H9 (cell line): Measurements from ENCODE around the gene AIMP1. TPM values are rescaled to one million over a fixed set of nuclear protein-coding genes. Genes with fewer than 3 reads are reported as not detected.

Source experiments
- DNase-seq: peaks from one replicate; pipeline ENCODE4 v3.0.0-alpha.2; 2017
- H2AFZ ChIP-seq: one replicate; pipeline ENCODE4 v1.6.1; 2013; ENCODE audit warnings: mild to moderate bottlenecking, low read length, control low read depth, moderate library complexity
- H2AK5ac ChIP-seq: 2 replicates; pipeline ENCODE4 v1.6.1; 2013; ENCODE audit warnings: low read length, control low read depth, mixed read lengths; ENCODE audit not compliant: insufficient read length
- H2BK120ac ChIP-seq: one replicate; pipeline ENCODE4 v1.6.1; 2013; ENCODE audit warnings: low read depth, mild to moderate bottlenecking, low read length, control low read depth, inconsistent platforms; ENCODE audit not compliant: poor library complexity, severe bottlenecking
- H2BK12ac ChIP-seq: 2 replicates; pipeline ENCODE4 v1.6.1; 2013; ENCODE audit warnings: low read length, control low read depth, mixed read lengths, low read depth; ENCODE audit not compliant: insufficient read length
- H2BK15ac ChIP-seq: 2 replicates; pipeline ENCODE4 v1.6.1; 2013; ENCODE audit warnings: low read depth, low read length, control low read depth
- H2BK20ac ChIP-seq: one replicate; pipeline ENCODE4 v1.6.1; 2013; ENCODE audit warnings: low read depth, mild to moderate bottlenecking, low read length, control low read depth, inconsistent platforms; ENCODE audit not compliant: poor library complexity, severe bottlenecking
- H2BK5ac ChIP-seq: 2 replicates; pipeline ENCODE4 v1.6.1; 2013; ENCODE audit warnings: low read length, control low read depth, mixed read lengths; ENCODE audit not compliant: insufficient read length
- H3K14ac ChIP-seq: 2 replicates; pipeline ENCODE4 v1.6.1; 2013; ENCODE audit warnings: low read length, control low read depth; ENCODE audit not compliant: insufficient read depth
- H3K18ac ChIP-seq: 2 replicates; pipeline ENCODE4 v1.6.1; 2013; ENCODE audit warnings: low read depth, mild to moderate bottlenecking, mixed read lengths, low read length, control low read depth; ENCODE audit not compliant: insufficient read length
- H3K23ac ChIP-seq: 2 replicates; pipeline ENCODE4 v1.6.1; 2013; ENCODE audit warnings: low read length, control low read depth, mixed read lengths, low read depth; ENCODE audit not compliant: insufficient read length
- H3K23me2 ChIP-seq: 2 replicates; pipeline ENCODE4 v1.6.1; 2013; ENCODE audit warnings: low read depth, mild to moderate bottlenecking, mixed read lengths, low read length, control low read depth; ENCODE audit not compliant: insufficient read length, poor library complexity, severe bottlenecking
- H3K27ac ChIP-seq: 2 replicates; pipeline ENCODE4 v1.5.1; 2013; ENCODE audit warnings: low read length, control low read depth, mixed read lengths, low read depth; ENCODE audit not compliant: insufficient read length
- H3K27me3 ChIP-seq: 2 replicates; pipeline ENCODE4 v1.6.1; 2013; ENCODE audit warnings: low read length, control low read depth, inconsistent platforms; ENCODE audit not compliant: insufficient read depth
- H3K4ac ChIP-seq: 2 replicates; pipeline ENCODE4 v1.6.1; 2013; ENCODE audit warnings: low read depth, mild to moderate bottlenecking, control low read depth, inconsistent platforms, low read length, moderate library complexity
- H3K4me1 ChIP-seq: 2 replicates; pipeline ENCODE4 v1.6.1; 2013; ENCODE audit warnings: low read length, control low read depth, inconsistent platforms; ENCODE audit not compliant: insufficient read depth
- H3K4me2 ChIP-seq: 2 replicates; pipeline ENCODE4 v1.6.1; 2013; ENCODE audit warnings: low read length, control low read depth, mixed read lengths; ENCODE audit not compliant: insufficient read length, insufficient read depth
- H3K56ac ChIP-seq: 2 replicates; pipeline ENCODE4 v1.6.1; 2013; ENCODE audit warnings: low read depth, mild to moderate bottlenecking, mixed read lengths, low read length, control low read depth; ENCODE audit not compliant: insufficient read length
- H3K79me1 ChIP-seq: 2 replicates; pipeline ENCODE4 v1.6.1; 2013; ENCODE audit warnings: low read depth, mild to moderate bottlenecking, moderate library complexity, low read length, control low read depth, inconsistent platforms; ENCODE audit not compliant: insufficient read depth, poor library complexity, severe bottlenecking
- H3K79me2 ChIP-seq: 2 replicates; pipeline ENCODE4 v1.6.1; 2013; ENCODE audit warnings: low read length, control low read depth, inconsistent platforms; ENCODE audit not compliant: insufficient read depth
- H3K9ac ChIP-seq: 2 replicates; pipeline ENCODE4 v1.6.1; 2013; ENCODE audit warnings: low read length, control low read depth, mixed read lengths; ENCODE audit not compliant: insufficient read length; ENCODE audit errors: extremely low read depth
- H3K9me3 ChIP-seq: one replicate; pipeline ENCODE4 v1.6.1; 2013; ENCODE audit warnings: low read depth, low read length, inconsistent platforms; ENCODE audit not compliant: control insufficient read depth
- H3T11ph ChIP-seq: one replicate; pipeline ENCODE4 v1.6.1; 2013; ENCODE audit warnings: mild to moderate bottlenecking, low read length, control low read depth, inconsistent platforms
- H4K20me1 ChIP-seq: one replicate; pipeline ENCODE4 v1.6.1; 2013; ENCODE audit not compliant: control insufficient read depth, insufficient read length, insufficient read depth
- H4K5ac ChIP-seq: 2 replicates; pipeline ENCODE4 v1.6.1; 2013; ENCODE audit warnings: low read depth, mild to moderate bottlenecking, mixed read lengths, low read length, control low read depth; ENCODE audit not compliant: insufficient read length
- H4K8ac ChIP-seq: replicated peaks from 2 replicates; pipeline ENCODE4 v1.6.1; 2013; ENCODE audit warnings: low read length, control low read depth, mixed read lengths, low read depth; ENCODE audit not compliant: insufficient read length
- H4K91ac ChIP-seq: 2 replicates; pipeline ENCODE4 v1.6.1; 2013; ENCODE audit warnings: low read depth, mild to moderate bottlenecking, moderate library complexity, mixed read lengths, low read length, control low read depth; ENCODE audit not compliant: insufficient read length
- H3K27ac Mint-ChIP-seq, 3 experiments: 2 replicates in 2 of 3; 3 replicates in 1 of 3; pipeline ENCODE4 v1.8.0; 2020 to 2021; ENCODE audit warnings: mixed read lengths in 3 of 3, mild to moderate bottlenecking in 1 of 3, moderate library complexity in 1 of 3
- H3K27me3 Mint-ChIP-seq: 2 replicates; pipeline ENCODE4 v1.8.0; 2021; ENCODE audit warnings: low read depth, mild to moderate bottlenecking, moderate library complexity, mixed read lengths
- H3K36me3 Mint-ChIP-seq, 3 experiments: 2 replicates in 2 of 3; 3 replicates in 1 of 3; pipeline ENCODE4 v1.8.0; 2020 to 2021; ENCODE audit warnings: low read depth in 3 of 3, mixed read lengths in 3 of 3; ENCODE audit not compliant: insufficient read depth in 1 of 3
- H3K4me1 Mint-ChIP-seq, 2 experiments: 2 replicates each; pipeline ENCODE4 v1.8.0; 2020; ENCODE audit warnings: mixed read lengths in 2 of 2
- H3K4me3 Mint-ChIP-seq, 2 experiments: 2 replicates in 1 of 2; 3 replicates in 1 of 2; pipeline ENCODE4 v1.8.0; 2020 to 2021; ENCODE audit warnings: mild to moderate bottlenecking in 2 of 2, mixed read lengths in 2 of 2, moderate library complexity in 1 of 2
- H3K9me3 Mint-ChIP-seq, 2 experiments: 2 replicates in 1 of 2; 3 replicates in 1 of 2; pipeline ENCODE4 v1.8.0; 2020; ENCODE audit warnings: mild to moderate bottlenecking in 2 of 2, mixed read lengths in 2 of 2, moderate library complexity in 1 of 2
- WGBS: extraction: QIAGEN DNeasy Blood & Tissue Kit; methylation state at CpG from one replicate; pipeline ENCODE4 v1.1.7; 2013; ENCODE audit warnings: missing lambda C conversion rate, low lambda C conversion rate, mixed read lengths; ENCODE audit not compliant: insufficient read length; ENCODE audit errors: extremely low coverage; 5-methylcytosine and 5-hydroxymethylcytosine counted together
- total RNA-seq: library from RNA; stranded (reverse); gene quantifications from 2 replicates; pipeline ENCODE4 v1.2.1, GENCODE V29; 2021
- TF ChIP-seq, protein P1 (sequence below): fragments of 200-600 bp; sonication (generic); conservative IDR thresholded peaks from 3 replicates; pipeline ENCODE4 v1.8.0; 2021; ENCODE audit warnings: antibody characterized with exemption, mild to moderate bottlenecking

AIMP1 gene
- total RNA-seq, 1 experiment from 2014 or later: 36.8 TPM

DNA sequence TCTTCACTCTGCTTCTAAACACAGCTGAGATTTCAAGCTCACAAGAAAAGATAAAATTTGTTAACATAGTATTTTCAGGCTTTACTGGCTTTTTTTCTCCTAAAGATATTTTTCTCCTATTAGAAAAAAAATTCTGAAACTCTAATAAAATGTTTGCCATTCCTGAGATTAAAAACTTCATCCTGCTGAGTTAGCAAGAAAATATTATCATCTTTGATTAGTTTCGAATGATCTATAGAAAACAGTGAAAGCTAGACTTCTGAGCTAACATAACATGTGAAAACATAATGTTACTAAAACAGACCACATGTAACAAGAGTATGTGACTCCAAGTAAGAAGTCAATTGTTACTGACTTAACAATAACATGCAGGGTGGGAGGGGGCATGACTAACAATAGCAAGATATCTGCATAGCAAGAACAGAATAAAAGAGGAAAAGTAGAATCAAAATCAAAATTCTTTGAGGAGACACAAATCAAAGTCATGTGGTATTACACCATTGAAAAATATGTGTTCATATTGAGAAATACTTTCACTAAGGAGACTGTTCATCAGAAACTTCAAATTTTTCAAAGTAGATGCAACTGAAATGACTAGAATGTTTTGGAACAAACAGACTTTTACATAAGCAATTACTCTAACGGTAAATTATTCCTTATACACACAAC, 14.8 kb upstream of the AIMP1 start:
- Histone ChIP-seq H3K27me3 (no peaks in the 10 kb centered on the region), H3K27ac (no peak overlapping the region), H3K4me2 (no peak overlapping the region), H3K79me1 (no peaks in the 10 kb centered on the region), H2BK120ac (no peak overlapping the region), H4K5ac (no peak overlapping the region), H4K8ac (no peak overlapping the region), H3T11ph (no peak overlapping the region), H3K4me1 (no peaks in the 10 kb centered on the region), H2BK20ac (no peak overlapping the region), H3K9me3 (no peaks in the 10 kb centered on the region), H3K14ac (no peak overlapping the region), H3K56ac (no peak overlapping the region), H3K79me2 (no peaks in the 10 kb centered on the region), H4K20me1 (no peaks in the 10 kb centered on the region), H3K23me2 (no peaks in the 10 kb centered on the region), H2BK5ac (no peak overlapping the region), H3K9ac (no peak overlapping the region), H2AFZ (no peak overlapping the region), H4K91ac (no peak overlapping the region), H2BK15ac (no peak overlapping the region), H3K4ac (no peak overlapping the region), H3K18ac (no peak overlapping the region), H2BK12ac (no peak overlapping the region), H3K23ac (no peak overlapping the region), H2AK5ac (no peak overlapping the region)
- no peak for DNase-seq
- H3K4me1 Mint-ChIP-seq: peaks cover 47 to 49% of the 10 kb centered on the region in 2 experiments
- peak overlapping the region; percentile 45 to 94 (median 71); a peak in 5 of 7 replicates for H3K27ac Mint-ChIP-seq
- no peaks in the 10 kb centered on the region for H3K27me3 Mint-ChIP-seq
- no peaks in the 10 kb centered on the region for H3K9me3 Mint-ChIP-seq
- no peak overlapping the region for H3K4me3 Mint-ChIP-seq
- no CpG with 5 or more reads among the region's 2 CpGs for WGBS
- TF ChIP-seq, protein P1, sequence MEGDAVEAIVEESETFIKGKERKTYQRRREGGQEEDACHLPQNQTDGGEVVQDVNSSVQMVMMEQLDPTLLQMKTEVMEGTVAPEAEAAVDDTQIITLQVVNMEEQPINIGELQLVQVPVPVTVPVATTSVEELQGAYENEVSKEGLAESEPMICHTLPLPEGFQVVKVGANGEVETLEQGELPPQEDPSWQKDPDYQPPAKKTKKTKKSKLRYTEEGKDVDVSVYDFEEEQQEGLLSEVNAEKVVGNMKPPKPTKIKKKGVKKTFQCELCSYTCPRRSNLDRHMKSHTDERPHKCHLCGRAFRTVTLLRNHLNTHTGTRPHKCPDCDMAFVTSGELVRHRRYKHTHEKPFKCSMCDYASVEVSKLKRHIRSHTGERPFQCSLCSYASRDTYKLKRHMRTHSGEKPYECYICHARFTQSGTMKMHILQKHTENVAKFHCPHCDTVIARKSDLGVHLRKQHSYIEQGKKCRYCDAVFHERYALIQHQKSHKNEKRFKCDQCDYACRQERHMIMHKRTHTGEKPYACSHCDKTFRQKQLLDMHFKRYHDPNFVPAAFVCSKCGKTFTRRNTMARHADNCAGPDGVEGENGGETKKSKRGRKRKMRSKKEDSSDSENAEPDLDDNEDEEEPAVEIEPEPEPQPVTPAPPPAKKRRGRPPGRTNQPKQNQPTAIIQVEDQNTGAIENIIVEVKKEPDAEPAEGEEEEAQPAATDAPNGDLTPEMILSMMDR: no peak
- H3K36me3 Mint-ChIP-seq: peaks cover 6 to 13% (median 8%) of the 10 kb centered on the region in 3 experiments
